ENCODE measurements around the gene CAPN14.
A peak's percentile ranks its signal among the peaks of the same experiment; 100 is the strongest.

The CAPN14 gene

DNA sequence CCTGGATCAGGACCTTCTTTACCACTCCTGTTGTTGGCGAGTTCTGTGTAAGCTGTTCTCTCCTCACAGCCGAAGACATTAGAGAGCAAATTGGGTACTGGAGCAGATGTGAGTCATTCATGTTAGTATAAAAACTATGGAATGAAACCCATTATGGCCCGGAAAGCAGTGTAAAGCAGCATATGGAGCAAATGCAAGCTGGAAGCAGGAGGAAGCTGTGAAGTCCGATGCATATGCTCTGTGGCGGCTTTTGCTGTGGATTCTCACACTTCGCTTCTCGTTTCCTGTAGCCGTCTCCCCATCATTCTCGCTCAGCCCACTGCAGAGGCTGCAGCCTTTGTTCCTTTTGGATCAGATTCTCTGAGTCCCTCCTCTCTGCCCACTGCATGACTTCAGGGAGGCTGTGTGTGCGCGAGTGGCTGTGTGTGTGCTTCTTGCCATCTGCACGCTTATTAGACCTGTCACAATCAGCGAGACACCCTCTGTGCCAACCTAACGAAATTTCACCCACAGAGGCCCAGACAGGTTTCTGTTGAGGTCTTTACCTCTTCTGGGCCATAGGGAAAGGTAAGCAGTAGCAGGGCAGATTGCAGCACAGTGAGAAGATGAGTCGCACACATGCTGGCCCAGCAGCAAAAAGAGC lies 75.8 kb downstream of the CAPN14 start:
- ChIA-PET POLR2A (no interaction called here), CTCF (interaction anchor here (0.7 to 1.6 kb wide), 2 partner anchors 12 to 29 kb away, joined by 3 read pairs; no protein-coding TSS in a partner anchor)
- peak; percentile 10 for DNase-seq (ENCODE audit: low read depth, low spot score)
- TF ChIP-seq CTCF (IDR thresholded peaks at IDR 0.05; ENCODE audit: insufficient read depth, low read length, missing control alignments): no peak
- no peak overlapping the region for H3K4me3 ChIP-seq (ENCODE audit: low read depth, low read length)

- H3K4me3 ChIP-seq (ENCODE audit: low read depth, low read length): no peak overlapping the region
- ChIA-PET CTCF (interaction anchor here (0.8 to 1.6 kb wide), 6 partner anchors 11 to 975 kb away, joined by 3 to 4 read pairs (median 3); no protein-coding TSS in a partner anchor), POLR2A (no interaction called here)
- no peak for TF ChIP-seq CTCF (IDR thresholded peaks at IDR 0.05; ENCODE audit: insufficient read depth, low read length, missing control alignments)
- DNase-seq (ENCODE audit: low read depth, low spot score): no peak
Measured at GRCh38 chr2:31140151-31140550, 77.2 kb downstream of the CAPN14 start.

GRCh38 chr2:31139671-31140070 lies 77.6 kb downstream of the CAPN14 start:
- no peak for TF ChIP-seq CTCF (IDR thresholded peaks at IDR 0.05; ENCODE audit: insufficient read depth, low read length, missing control alignments)
- ChIA-PET CTCF (interaction anchor here (0.8 to 1.5 kb wide), 3 partner anchors 30 to 193 kb away, joined by 3 to 4 read pairs (median 4); no protein-coding TSS in a partner anchor), POLR2A (no interaction called here)
- H3K4me3 ChIP-seq (ENCODE audit: low read depth, low read length): no peak overlapping the region
- DNase-seq (ENCODE audit: low read depth, low spot score): no peak

GRCh38 chr2:31138037-31138962 lies 79.0 kb downstream of the CAPN14 start, which contains the start of gene GALNT14:
Gene GALNT14, minus strand, starts transcription at chr2:31138440. Its CDS starts 354 bp downstream, at chr2:31138086.
- POLR2A ChIA-PET: interaction anchor here (0.6 kb wide), 1 partner anchor 23 kb away, joined by 3 read pairs; no protein-coding TSS in a partner anchor
- peak within 1 kb of the TSS; percentile 47 for H3K4me3 ChIP-seq (ENCODE audit: low read depth, low read length)
- DNase-seq (ENCODE audit: low read depth, low spot score): no peak
- TF ChIP-seq CTCF (IDR thresholded peaks at IDR 0.05; ENCODE audit: insufficient read depth, low read length, missing control alignments): peak; percentile 39
- CTCF ChIA-PET: interaction anchor here (0.9 to 1.4 kb wide), 3 partner anchors 9 to 195 kb away, joined by 3 to 5 read pairs (median 3); no protein-coding TSS in a partner anchor

DNA sequence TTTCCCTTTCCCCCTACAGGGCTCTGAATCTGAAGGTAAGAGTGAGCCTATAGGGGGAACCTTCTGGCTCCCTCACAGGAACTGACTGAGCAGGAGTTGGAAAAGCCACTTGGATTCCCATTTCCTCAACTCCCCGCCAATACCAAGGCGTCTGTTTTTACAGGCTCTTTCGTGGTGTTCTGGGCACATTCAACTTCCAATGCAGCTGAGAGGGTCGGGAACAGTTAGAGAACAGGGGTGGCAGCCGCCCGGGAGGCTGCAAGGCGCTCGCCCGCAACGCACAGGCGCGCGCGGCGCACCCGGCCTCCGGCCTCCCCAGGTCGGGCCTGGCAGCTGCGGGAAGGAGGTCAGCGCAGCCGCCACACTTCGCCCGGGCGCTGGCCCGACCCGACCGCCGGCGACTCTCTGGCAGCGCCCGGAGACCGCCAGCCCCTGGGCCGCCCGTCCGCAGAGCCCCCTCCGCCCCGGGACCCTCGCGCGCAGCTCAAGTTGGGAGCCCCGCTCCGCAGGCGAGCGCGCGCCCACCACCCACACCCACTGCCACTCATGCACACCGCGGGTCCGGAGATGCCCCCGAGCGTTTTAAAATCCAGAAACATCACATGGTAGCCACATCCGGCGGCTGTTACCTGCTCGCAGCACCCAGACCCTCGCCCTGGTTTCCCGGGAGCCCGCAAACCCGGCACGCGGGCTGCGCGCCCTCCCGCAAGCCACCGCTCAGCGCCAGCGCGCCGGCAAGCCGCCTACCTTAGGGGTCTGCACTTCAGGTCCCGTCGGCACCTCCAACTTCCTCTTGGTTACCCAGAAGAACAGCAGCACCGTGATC lies 79.9 kb downstream of the CAPN14 start:
- no peak for TF ChIP-seq CTCF (IDR thresholded peaks at IDR 0.05; ENCODE audit: insufficient read depth, low read length, missing control alignments)
- POLR2A ChIA-PET: no interaction called here
- CTCF ChIA-PET: interaction anchor here (0.9 to 1.4 kb wide), 3 partner anchors 8 to 196 kb away, joined by 3 to 5 read pairs (median 3); no protein-coding TSS in a partner anchor
- H3K4me3 ChIP-seq (ENCODE audit: low read depth, low read length): peak overlapping the region; percentile 47
- no peak for DNase-seq (ENCODE audit: low read depth, low spot score)
